HG03064 (cell line): ENCODE measurements around the gene ETV1.

Experiments
- ATAC-seq: cut with Tn5 transposase; IDR thresholded peaks from one replicate; pipeline ENCODE4 v1.9.1; 2021; ENCODE audit warnings: low read depth; ENCODE audit not compliant: unreplicated experiment

Gene ETV1

GRCh38 chr7:13989126-13989948 lies at the start of gene ETV1:
ETV1 (minus strand) TSS chr7:13989666; CDS start chr7:13989052, 614 bp downstream.
- ATAC-seq, result no peak

DNA sequence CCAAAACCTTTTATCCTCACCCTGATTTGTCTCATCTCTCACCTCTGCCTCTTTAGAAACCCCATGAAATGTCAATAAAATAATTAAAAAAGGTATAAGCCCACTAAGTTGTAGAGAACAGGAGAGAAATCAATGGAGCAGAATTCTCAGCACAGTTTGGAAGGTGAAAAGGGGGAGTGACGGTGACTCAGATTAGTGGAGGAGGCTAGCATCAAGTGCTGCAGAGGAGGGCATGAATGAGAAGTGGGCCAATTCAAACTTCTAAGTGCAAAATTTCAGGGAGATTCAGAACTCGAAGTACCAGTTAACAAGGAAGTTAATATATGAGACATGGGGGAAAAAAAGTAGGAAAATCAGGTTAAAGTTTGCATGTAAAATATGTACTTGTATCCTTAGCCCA lies 34.9 kb upstream of the ETV1 start:
- no peak for ATAC-seq

- no peak for ATAC-seq
Measured at GRCh38 chr7:14023838-14024237, 34.4 kb upstream of the ETV1 start.

DNA sequence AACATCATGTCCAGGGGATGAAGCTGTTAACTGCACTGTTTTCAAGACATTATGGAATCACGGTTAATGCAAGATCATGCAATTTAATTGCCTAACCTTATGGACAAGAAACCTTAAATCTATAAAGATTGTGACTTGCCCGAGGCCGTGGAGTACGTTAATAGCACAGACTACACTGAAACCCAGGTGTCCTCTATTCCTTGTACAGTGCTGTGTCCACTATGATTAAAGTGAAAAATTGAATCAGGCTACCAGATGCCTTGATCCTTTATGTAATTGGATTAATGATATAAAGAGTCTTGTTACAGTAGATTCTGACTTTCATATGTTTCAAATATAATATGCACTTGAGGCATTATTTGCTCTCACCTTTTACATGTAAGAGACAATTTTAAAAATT lies 33.9 kb upstream of the ETV1 start:
- no peak for ATAC-seq

DNA sequence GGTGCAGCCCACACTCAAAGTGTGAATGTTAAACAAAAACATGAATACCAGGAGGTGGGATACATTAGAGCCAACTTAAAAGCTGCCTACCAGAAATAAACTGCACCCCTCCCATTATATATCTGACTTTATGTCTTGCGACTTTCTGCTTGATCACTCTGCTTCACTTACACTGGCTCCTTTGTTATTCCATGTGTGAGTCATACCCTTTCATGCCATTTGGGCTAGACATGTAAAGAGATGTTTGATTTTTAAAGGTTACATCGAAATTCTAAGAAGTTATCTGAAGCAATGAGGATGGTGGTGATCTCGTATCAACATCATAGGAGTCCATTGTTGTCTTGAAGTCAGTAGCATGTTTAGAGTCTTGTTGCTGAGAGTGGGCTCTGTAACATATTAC lies 31.6 kb upstream of the ETV1 start:
- ATAC-seq, result no peak

DNA sequence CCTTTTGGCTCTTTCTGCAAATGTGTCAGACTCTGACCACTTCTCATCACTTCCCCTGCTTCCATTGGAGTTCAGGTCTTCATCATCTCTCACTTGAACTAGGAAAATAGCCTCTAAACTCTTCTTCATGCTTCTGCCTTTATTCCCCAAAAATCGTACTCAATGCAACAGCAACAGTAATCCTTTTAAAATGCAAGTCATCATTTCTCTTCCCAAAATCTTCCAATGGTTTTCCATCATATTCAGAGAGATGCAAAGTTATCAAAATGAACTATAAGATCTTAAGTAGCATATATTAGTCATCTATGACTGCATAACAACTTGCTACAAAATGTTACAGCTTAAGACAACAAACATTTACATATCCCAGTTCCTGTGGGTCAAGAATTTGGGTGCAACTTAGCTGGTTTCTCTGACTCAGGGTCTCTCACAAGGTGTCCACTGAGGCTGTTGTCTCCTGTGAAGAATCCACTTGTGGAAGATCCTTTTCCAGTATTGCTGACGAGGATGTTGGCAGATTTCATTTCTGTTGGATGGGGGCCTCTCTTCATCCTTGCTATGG lies 31.0 kb upstream of the ETV1 start:
- ATAC-seq, result no peak

DNA sequence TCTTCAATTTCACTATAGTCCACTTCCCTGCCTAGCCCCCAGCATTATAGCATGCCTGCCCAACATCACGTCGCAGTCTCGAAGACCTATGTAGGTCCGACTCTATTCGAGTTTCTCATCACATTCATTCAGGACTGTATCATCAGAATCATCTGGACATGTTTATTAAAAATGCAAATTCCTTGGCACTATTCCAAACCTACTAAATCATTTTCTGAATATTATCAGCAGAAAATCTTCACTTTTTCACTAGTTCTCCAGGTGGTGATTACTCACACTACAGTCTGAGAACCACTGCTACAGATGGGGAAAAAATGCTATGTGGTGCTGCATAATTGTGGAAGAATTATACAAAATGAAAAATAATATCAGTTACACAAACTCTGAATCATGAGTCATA lies 29.3 kb upstream of the ETV1 start:
- no peak for ATAC-seq

GRCh38 chr7:14016950-14017349 lies 27.5 kb upstream of the ETV1 start:
- ATAC-seq, result no peak

DNA sequence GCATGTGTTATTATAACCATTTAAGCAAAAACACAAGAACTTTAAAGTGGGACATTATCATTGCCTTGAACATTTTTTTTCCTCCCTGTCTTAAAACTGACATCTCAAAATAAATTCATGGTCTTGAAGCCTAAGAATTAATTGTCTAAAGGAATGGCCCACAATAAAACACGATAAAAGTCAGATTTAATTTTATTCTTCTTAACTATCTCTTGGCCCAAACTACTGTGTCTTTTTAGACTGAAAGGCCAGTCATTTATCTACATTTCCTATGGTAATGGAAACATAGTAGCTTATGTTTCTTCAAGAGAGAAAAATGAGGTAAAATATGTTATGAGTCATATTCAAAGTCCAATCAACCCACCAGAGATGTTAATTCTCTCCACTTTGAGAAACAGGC lies 24.4 kb upstream of the ETV1 start:
- ATAC-seq, result no peak

DNA sequence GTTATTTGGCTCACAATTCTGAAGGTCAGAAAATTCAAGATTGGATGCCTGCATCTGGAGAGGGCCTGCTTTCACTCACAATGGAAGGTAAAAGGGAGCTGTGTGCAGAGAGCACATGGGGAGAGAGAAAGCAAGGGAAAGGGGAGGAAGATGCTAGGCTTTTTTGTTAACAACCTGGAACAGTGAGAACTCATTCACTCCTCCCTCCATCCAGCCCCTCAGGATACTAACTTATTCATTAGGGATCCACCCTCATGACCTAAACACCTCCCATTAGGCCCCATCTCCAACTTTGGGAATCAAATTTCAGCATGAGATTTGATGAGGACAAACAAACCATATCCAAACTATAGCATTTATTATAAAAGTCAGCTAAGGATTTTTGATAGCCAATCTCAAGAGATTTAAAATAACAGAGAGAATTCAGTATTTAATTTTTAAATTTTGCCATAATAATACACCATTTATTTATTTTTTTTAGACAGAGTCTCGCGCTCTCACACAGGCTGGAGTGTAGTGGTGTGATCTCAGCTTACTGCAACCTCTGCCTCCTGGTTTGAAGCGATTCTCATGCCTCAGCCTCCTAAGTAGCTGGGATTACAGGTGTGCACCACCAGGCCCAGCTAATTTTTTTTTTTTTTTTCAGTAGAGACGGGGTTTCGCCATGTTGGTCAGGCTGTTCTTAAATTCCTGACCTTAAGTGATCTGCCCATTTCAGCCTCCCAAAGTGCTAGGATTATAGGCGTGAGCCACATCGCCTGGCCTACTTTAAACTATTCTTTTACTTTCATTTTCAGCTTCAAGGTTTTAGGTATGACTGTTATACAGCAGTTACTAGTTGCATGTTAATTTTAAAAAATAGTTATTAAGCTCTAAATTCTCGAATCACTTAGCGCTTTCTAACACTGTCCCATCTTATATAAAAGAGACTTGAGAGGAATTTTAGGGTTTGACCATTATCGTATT lies 20.3 kb upstream of the ETV1 start:
- ATAC-seq, result no peak

- no peak for ATAC-seq
Measured at GRCh38 chr7:14001139-14001538, 11.7 kb upstream of the ETV1 start.

DNA sequence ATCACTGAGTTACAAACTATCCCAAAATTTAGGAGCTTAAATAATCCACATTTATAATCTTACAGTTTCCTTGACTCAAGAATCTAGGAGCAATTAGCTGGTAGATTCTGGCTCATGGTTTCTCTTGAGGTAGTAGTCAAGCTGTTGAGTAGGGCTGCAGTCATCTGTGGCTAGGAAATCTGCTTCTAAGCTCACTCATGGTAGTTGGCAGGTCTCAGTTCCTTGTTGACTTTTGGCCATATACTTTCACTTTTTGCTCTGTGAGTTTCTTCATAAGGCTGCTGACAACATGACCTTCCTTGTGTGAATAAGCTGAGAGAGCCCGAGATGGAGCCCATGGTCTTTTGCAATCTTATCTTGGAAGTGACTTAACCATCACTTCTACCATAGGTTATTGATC lies 10.8 kb upstream of the ETV1 start:
- ATAC-seq, result no peak

GRCh38 chr7:13998866-13999265 lies 9.4 kb upstream of the ETV1 start:
- no peak for ATAC-seq

GRCh38 chr7:13992596-13992964 lies 3.1 kb upstream of the ETV1 start:
- ATAC-seq, result no peak

- no peak for ATAC-seq
Measured at GRCh38 chr7:13991791-13992595, 2.5 kb upstream of the ETV1 start.

- peak; percentile 59 for ATAC-seq
Measured at GRCh38 chr7:13990984-13991790, 1.7 kb upstream of the ETV1 start.

DNA sequence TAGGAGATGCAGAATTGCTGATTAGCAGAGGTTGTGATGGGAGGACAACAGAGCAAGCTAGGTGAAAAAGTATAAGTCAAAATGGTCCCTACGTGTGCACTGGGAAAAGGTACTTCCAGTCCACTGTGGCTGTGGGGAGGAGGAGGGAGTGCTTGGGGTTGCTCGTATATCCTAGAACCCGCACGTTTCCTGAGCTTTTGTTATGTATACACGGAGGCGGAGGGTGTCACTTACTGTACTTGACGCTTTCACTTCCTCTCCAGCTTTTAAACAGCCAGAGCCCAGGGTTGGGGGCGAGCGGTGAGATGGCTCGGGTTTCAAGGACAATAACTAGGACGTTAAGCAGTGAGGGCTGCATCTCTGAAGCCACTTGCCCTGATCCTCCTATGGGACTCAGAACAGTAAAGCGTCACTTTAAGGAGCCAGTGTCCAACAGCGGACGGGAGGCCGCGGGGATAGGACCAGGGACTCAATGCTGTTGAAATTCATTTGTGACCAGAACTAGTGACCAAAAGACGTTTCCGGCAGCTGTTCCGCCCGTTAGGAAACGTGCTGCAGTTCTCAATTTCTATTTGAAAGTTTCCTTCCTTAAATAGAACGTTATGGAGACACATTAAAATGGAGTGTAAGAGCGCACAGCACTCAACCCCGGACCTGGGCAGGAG lies 985 bp upstream of the ETV1 start:
- ATAC-seq, result peak; percentile 66

- no peak for ATAC-seq
Measured at GRCh38 chr7:13989949-13990305, 461 bp upstream of the ETV1 start.

DNA sequence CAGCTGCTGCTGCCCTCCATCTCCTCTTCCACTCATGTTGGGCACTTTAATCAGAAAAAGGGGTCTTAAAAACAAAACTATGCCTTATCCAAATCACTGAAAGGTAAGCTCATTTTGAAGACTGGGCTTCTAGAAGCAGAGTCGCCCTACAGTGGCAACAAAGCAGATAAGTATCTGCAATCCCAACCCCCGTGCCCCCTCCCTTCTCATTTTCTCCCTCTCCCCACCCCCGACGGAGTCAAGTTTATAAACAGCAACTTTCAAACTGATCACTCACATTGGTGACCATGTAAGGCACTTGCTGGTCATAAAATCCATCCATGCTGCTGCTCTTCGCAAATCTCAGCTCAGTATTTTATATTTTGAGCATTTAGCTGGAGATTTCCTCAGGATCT lies 738 bp downstream of the ETV1 start:
- ATAC-seq, result no peak
